T-helper 1 cell treated with Interleukin-12 subunit alpha and Interleukin-12 subunit beta and Interleukin-4 antibody, amounts not matched to agents 30 μg/mL and 1 μg/mL, for 36 hours (primary cell): Measurements from ENCODE around the gene SMG1.
"Not testable (repeated sequence)": the region's sequence is repeated elsewhere in the genome, so short reads cannot be mapped to it uniquely, and the experiment has no call there.

Source experiments
- H3K27ac Mint-ChIP-seq: one replicate; pipeline ENCODE4 v1.8.0; 2021; ENCODE audit warnings: mild to moderate bottlenecking, mixed read lengths
- H3K27me3 Mint-ChIP-seq: one replicate; pipeline ENCODE4 v1.8.0; 2021; ENCODE audit warnings: low read depth, mixed read lengths
- H3K36me3 Mint-ChIP-seq: one replicate; pipeline ENCODE4 v1.8.0; 2021; ENCODE audit warnings: low read depth, mixed read lengths
- H3K4me1 Mint-ChIP-seq: one replicate; pipeline ENCODE4 v1.8.0; 2021; ENCODE audit warnings: low read depth, mixed read lengths
- H3K4me3 Mint-ChIP-seq: one replicate; pipeline ENCODE4 v1.8.0; 2021; ENCODE audit warnings: mild to moderate bottlenecking, moderate library complexity, mixed read lengths
- H3K9me3 Mint-ChIP-seq: one replicate; pipeline ENCODE4 v1.8.0; 2021; ENCODE audit warnings: mixed read lengths

The SMG1 gene

DNA sequence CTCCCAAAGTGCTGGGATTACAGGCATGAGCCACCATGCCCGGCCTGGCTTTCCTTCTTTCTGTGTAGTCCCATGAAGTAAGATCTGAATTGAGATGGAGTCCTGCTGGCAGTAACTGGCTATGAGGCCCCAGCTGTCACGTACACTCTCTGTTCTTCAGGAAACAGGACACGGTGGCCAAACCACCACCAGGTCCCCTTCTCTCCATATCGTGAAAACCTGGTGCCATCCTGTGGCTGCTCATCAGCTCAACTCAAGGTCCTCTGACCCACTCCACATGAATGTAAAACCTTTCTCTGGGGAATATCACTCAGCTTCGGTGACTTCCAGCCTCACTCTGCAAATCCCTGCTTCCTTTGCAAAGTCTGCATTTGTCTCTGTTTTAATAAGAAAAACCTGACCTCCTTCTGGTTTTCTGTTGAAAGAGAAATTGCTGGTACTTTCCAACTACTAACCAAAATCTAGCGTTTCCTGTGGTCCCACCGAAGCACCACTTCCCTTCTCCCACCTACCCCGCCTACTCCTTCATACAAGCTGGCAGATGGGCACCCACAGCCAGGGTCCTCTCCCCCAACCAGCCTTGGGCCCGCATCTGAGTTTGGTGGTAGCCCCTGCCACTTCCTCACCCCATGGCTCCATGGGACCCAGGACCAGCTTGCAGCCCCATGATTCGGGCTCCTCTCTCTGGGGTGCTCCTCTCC, 168.1 kb downstream of the SMG1 start:
- not testable (repeated sequence) for H3K27me3 Mint-ChIP-seq, H3K4me3 Mint-ChIP-seq, H3K36me3 Mint-ChIP-seq, H3K9me3 Mint-ChIP-seq
- H3K4me1 Mint-ChIP-seq, result peaks cover 27% of the 10 kb centered on the region
- H3K27ac Mint-ChIP-seq, result peak overlapping the region; percentile 79

DNA sequence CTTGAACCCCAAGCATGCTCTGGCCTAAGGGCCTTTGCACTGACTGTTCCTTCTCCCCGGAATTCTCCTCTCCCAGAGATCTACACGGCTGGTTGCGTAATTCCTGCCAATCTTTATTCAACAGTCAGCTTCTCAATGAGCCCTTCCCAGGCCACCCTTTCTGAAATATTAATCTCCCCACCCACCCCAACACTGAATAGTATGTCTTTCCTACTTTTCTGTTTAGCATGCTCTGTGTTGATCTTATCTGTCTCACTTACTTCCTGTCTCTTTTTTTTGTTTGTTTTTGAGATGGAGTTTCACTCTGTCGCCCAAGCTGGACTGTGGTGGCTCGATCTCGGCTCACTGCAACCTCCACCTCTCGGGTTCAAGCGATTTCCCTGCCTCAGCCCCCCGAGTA, 169.6 kb downstream of the SMG1 start:
- H3K27me3 Mint-ChIP-seq, H3K9me3 Mint-ChIP-seq, H3K36me3 Mint-ChIP-seq: not testable (repeated sequence)
- peak overlapping the region; percentile 79 for H3K27ac Mint-ChIP-seq
- peak overlapping the region; percentile 75 for H3K4me3 Mint-ChIP-seq
- H3K4me1 Mint-ChIP-seq, result peaks cover 27% of the 10 kb centered on the region
